ENCODE measurements around the gene STC2. TPM values are rescaled to one million over a fixed set of nuclear protein-coding genes. Genes with fewer than 3 reads are reported as not detected.

The STC2 gene
- total RNA-seq, 2 donors from 2014 or later = 9.9 to 35.0 TPM

DNA sequence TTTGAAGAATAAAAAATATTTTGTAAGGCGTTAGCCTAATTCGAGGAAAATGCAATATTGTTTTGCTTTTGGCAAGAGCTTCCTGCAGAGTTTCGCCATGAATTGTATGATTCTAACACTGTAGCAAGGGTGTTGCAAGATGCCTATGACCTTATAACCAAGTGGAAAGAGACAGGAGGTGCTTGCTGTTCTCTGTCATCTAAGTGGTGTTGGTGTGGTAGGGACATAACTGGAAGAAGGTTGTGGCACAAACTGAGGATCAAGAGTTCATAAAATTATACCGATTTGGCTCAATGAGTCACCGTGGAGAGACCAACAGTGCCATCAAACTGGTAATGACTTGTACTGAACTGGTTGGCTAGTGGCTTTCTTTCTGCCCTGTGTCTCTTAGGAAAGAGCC lies 6.3 kb downstream of the STC2 start:
- no peaks in the 10 kb centered on the region for H3K27me3 ChIP-seq
- WGBS, 2 donors = 75 to 79% methylated on average over 5 of the region's 5 CpGs
- H3K4me3 ChIP-seq = no peak overlapping the region
- intact Hi-C loops (cut with DNase I) = no loop called here
- ATAC-seq (no peak), DNase-seq (no peak)
- no peak overlapping the region for H3K27ac ChIP-seq
- H3K36me3 ChIP-seq (replicated peaks in 1 of 2; ENCODE audit: insufficient read depth in 1 of 2, low read depth in 2 of 2) = peaks cover 0 to 2% of the 10 kb centered on the region in 2 donors
- no peak for TF ChIP-seq POLR2A (IDR thresholded peaks at IDR 0.05)
- TF ChIP-seq, protein P1, sequence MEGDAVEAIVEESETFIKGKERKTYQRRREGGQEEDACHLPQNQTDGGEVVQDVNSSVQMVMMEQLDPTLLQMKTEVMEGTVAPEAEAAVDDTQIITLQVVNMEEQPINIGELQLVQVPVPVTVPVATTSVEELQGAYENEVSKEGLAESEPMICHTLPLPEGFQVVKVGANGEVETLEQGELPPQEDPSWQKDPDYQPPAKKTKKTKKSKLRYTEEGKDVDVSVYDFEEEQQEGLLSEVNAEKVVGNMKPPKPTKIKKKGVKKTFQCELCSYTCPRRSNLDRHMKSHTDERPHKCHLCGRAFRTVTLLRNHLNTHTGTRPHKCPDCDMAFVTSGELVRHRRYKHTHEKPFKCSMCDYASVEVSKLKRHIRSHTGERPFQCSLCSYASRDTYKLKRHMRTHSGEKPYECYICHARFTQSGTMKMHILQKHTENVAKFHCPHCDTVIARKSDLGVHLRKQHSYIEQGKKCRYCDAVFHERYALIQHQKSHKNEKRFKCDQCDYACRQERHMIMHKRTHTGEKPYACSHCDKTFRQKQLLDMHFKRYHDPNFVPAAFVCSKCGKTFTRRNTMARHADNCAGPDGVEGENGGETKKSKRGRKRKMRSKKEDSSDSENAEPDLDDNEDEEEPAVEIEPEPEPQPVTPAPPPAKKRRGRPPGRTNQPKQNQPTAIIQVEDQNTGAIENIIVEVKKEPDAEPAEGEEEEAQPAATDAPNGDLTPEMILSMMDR (IDR thresholded peaks at IDR 0.05) = no peak
- no peaks in the 10 kb centered on the region for H3K9me3 ChIP-seq
- H3K4me1 ChIP-seq = peaks cover 67% of the 10 kb centered on the region

DNA sequence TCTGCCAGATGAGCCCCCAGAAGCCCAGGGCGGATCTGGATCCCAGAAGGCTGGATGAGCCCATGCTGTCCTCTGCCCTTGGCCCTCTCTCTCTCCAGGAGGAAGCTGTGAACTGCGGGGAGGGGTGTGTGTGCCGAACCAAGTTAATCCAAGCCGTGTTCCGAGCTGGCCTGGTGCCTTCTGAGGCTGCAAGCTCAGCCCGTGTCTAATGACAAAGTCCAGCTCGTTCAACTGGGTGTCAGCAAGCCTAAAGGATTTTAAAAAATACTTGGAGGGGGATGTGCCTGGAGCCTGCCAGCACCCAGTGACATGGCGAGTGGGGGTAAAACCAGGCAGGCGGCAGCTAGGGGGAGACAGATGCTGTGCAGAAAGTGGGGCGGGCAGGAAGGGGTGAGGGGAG lies 8.0 kb downstream of the STC2 start:
- H3K4me1 ChIP-seq = peaks cover 73% of the 10 kb centered on the region
- 44 to 53% methylated on average over 10 of the region's 10 CpGs for WGBS, 2 donors
- intact Hi-C loops (cut with DNase I) = no loop called here
- H3K4me3 ChIP-seq = no peak overlapping the region
- TF ChIP-seq, protein P1 (IDR thresholded peaks at IDR 0.05) = peak in 2 of 7 experiments; percentile 4 to 20
- TF ChIP-seq POLR2A (IDR thresholded peaks at IDR 0.05) = no peak
- peak overlapping the region in 3 of 4 donors; percentile 15 to 48 (median 30) for H3K27ac ChIP-seq
- H3K9me3 ChIP-seq = no peaks in the 10 kb centered on the region
- H3K27me3 ChIP-seq = no peaks in the 10 kb centered on the region
- ATAC-seq (no peak), DNase-seq (peak in 3 of 4 donors; percentile 52 to 70 (median 64))
- peaks cover 0 to 2% of the 10 kb centered on the region in 2 donors for H3K36me3 ChIP-seq (replicated peaks in 1 of 2; ENCODE audit: insufficient read depth in 1 of 2, low read depth in 2 of 2)

DNA sequence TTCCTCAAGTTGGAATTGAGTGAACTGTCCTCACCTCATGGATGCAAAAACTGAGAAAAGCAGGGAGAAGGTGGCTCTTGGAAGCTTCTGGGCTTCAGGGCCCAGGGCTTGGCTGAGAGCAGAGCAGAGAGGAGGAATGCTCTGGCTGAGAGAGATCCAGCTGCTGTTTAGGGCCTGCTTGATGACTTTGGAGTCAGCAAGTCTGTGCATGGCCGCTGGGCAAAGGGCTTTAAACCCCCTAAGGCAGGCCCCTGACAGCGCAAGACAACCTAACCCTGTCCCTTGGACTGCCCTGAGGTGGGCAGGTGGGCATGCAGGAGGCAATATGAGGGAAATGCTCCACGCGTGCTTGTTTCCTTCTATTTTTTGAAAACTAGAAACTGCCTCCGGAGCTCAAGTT lies 8.6 kb downstream of the STC2 start:
- peaks cover 68% of the 10 kb centered on the region for H3K4me1 ChIP-seq
- DNase-seq (no peak), ATAC-seq (no peak)
- TF ChIP-seq, protein P1 (IDR thresholded peaks at IDR 0.05) = no peak
- no peak for TF ChIP-seq POLR2A (IDR thresholded peaks at IDR 0.05)
- no peaks in the 10 kb centered on the region for H3K27me3 ChIP-seq
- 86 to 100% methylated on average over 4 to 5 of the region's 5 CpGs for WGBS, 2 donors
- H3K27ac ChIP-seq = peak overlapping the region in 3 of 4 donors; percentile 15 to 48 (median 30)
- H3K4me3 ChIP-seq = no peak overlapping the region
- peaks cover 0 to 2% of the 10 kb centered on the region in 2 donors for H3K36me3 ChIP-seq (replicated peaks in 1 of 2; ENCODE audit: insufficient read depth in 1 of 2, low read depth in 2 of 2)
- intact Hi-C loops (cut with DNase I) = no loop called here
- no peaks in the 10 kb centered on the region for H3K9me3 ChIP-seq

DNA sequence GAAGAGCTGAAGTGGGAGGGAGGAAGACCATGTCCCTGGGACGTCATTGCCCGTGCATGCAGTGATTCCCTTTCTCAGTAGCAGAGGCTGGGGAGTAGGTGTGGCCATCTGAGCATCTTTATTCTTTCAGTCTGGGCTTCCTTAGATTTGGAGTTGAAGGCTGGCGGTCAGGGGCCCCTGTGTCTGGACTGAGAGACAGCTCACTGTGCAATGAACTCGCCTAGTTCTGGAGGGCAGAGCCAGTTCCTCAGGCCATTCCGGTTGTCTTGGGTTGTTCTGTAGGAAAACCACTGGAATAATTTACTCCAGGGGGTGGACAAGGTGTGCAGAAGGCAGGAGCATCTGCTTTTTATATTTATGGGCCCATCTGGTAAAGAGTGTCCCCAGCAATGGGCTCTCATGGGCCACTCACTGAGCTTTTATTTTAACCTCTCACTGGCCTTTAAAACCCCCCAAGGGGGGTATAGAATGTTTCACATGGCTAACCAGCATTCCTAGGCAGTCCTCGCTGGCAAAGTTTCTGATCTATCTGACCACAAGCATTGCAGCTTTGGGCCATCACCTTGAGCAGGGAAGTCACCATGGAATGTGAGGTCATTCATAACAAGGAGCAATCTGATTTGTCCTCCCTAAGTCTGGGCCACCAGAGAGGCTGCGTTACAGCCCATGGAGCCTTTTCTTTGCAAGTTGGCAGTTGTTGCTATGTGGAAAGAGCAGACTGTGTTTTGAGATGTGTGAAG lies 9.2 kb downstream of the STC2 start:
- no peaks in the 10 kb centered on the region for H3K9me3 ChIP-seq
- 80 to 85% methylated on average over 6 to 7 of the region's 7 CpGs for WGBS, 2 donors

More for the DNA sequence above, 9.2 kb downstream of the STC2 start:
- no peaks in the 10 kb centered on the region for H3K27me3 ChIP-seq
- H3K4me1 ChIP-seq = peaks cover 63% of the 10 kb centered on the region
- DNase-seq = no peak
- intact Hi-C loops (cut with DNase I) = no loop called here
- no peak for ATAC-seq
- no peak overlapping the region for H3K4me3 ChIP-seq
- peaks cover 0 to 2% of the 10 kb centered on the region in 2 donors for H3K36me3 ChIP-seq (replicated peaks in 1 of 2; ENCODE audit: insufficient read depth in 1 of 2, low read depth in 2 of 2)
- H3K27ac ChIP-seq = peak overlapping the region in 2 of 4 donors; percentile 15 to 48
- no peak for TF ChIP-seq POLR2A (IDR thresholded peaks at IDR 0.05)
- TF ChIP-seq, protein P1 (IDR thresholded peaks at IDR 0.05) = no peak
